Measurements from ENCODE around the gene ZNF343.

DNA sequence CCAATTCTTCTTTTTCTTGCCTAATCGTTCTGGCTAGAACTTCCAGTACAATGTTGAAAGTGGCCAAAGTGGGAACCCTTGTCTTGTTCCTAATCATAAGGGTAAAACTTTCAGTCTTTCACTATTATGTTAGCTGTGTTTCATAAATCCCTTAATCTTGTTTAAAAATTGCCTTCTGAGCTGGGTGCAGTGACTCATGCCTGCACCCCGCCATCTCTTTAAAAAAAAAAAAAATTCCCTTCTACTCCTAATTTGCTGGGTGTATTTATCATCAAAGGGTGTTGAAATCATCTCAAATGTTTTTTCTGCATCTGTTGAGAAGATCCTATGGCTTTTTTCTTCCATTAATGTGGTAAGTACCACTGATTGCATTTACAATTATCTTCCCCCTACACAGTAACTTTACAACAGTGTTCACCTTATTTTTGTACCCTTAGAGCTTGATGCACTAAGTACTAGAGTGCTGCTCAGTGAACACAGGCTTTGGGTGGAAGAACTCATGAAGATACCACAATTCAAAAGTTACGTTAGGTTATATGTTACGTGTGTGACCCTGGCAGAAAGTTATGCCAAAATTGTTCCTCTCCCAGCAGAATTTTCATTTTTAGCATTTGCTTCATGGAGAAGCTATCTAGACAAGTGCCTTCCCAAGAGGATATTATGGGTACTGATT lies 47.8 kb downstream of the ZNF343 start:
- TF ChIP-seq POLR2AphosphoS5 (IDR thresholded peaks at IDR 0.05) (no peak), CTCF (IDR thresholded peaks at IDR 0.05) (no peak), POLR2A (IDR thresholded peaks at IDR 0.05) (no peak), EP300 (IDR thresholded peaks at IDR 0.05) (no peak)
